Smooth muscle cell (in vitro differentiated cells): ENCODE results near the gene MALL. TPM values are rescaled to one million over a fixed set of nuclear protein-coding genes. Genes with fewer than 3 reads are reported as not detected.
"Not testable (repeated sequence)": the region's sequence is repeated elsewhere in the genome, so short reads cannot be mapped to it uniquely, and the experiment has no call there.

Source experiments
- DNase-seq: peaks from one replicate; lab custom pipeline; 2025; ENCODE audit not compliant: unreplicated experiment; lab: John Stamatoyannopoulos, UW
- H2AFZ ChIP-seq: fragments of 200-600 bp; sonication (generic); 2 replicates; pipeline ENCODE4 v1.6.0; 2016; ENCODE audit warnings: antibody characterized with exemption, low read depth, mild to moderate bottlenecking
- H3F3A ChIP-seq: fragments of 200-600 bp; sonication (generic); 2 replicates; pipeline ENCODE4 v1.6.0; 2017; ENCODE audit warnings: antibody characterized with exemption, low read depth
- H3K27ac ChIP-seq: fragments of 200-600 bp; sonication (generic); 2 replicates; pipeline ENCODE4 v1.5.1; 2016; ENCODE audit warnings: low read depth, mild to moderate bottlenecking
- H3K27me3 ChIP-seq: fragments of 200-600 bp; sonication (generic); 2 replicates; pipeline ENCODE4 v1.6.1; 2016; ENCODE audit warnings: low read depth, mild to moderate bottlenecking
- H3K36me3 ChIP-seq: fragments of 200-600 bp; sonication (generic); 2 replicates; pipeline ENCODE4 v1.5.1; 2016; ENCODE audit warnings: low read depth
- H3K4me1 ChIP-seq: fragments of 200-600 bp; sonication (generic); 2 replicates; pipeline ENCODE4 v1.5.1; 2016; ENCODE audit warnings: low read depth
- H3K4me2 ChIP-seq: fragments of 200-600 bp; sonication (generic); 2 replicates; pipeline ENCODE4 v1.6.0; 2016; ENCODE audit warnings: mild to moderate bottlenecking
- H3K4me3 ChIP-seq: fragments of 200-600 bp; sonication (generic); 2 replicates; pipeline ENCODE4 v1.5.1; 2016; ENCODE audit warnings: mild to moderate bottlenecking
- H3K79me2 ChIP-seq: fragments of 200-600 bp; sonication (generic); 2 replicates; pipeline ENCODE4 v1.6.0; 2016; ENCODE audit warnings: low read depth, mild to moderate bottlenecking
- H3K9ac ChIP-seq: fragments of 200-600 bp; sonication (generic); 2 replicates; pipeline ENCODE4 v1.6.0; 2016; ENCODE audit warnings: low read depth
- H3K9me3 ChIP-seq: fragments of 200-600 bp; sonication (generic); replicated peaks from 2 replicates; pipeline ENCODE4 v1.5.1; 2016; ENCODE audit warnings: low read depth
- H4K20me1 ChIP-seq: fragments of 200-600 bp; sonication (generic); 2 replicates; pipeline ENCODE4 v1.6.0; 2016; ENCODE audit warnings: low read depth
- WGBS: methylation state at CpG from one replicate; pipeline ENCODE4 v1.1.7; 2016; ENCODE audit warnings: low lambda C conversion rate; 5-methylcytosine and 5-hydroxymethylcytosine counted together
- polyA plus RNA-seq: library from polyadenylated mRNA; unstranded; fragments of >200 nt; fragmentation: Nextera tagmentation; extraction: Ambion mirVana; gene quantifications from 2 replicates; pipeline ENCODE4 v1.2.1, GENCODE V29; 2016
- total RNA-seq: library from RNA; depleted of rRNA; stranded (reverse); fragments of >200 nt; gene quantifications from 2 replicates; pipeline ENCODE4 v1.2.3, GENCODE V29; 2014
- TF ChIP-seq, protein P1 (sequence below): fragments of 200-600 bp; sonication (generic); IDR thresholded peaks from 2 replicates; pipeline ENCODE4 v1.5.1; 2017; ENCODE audit warnings: borderline replicate concordance, mild to moderate bottlenecking, antibody characterized with exemption; ENCODE audit not compliant: insufficient read depth, poor library complexity, severe bottlenecking

The MALL gene
- total and polyA plus RNA-seq, 2 experiments from 2014 or later, result 3.4 to 4.4 TPM

DNA sequence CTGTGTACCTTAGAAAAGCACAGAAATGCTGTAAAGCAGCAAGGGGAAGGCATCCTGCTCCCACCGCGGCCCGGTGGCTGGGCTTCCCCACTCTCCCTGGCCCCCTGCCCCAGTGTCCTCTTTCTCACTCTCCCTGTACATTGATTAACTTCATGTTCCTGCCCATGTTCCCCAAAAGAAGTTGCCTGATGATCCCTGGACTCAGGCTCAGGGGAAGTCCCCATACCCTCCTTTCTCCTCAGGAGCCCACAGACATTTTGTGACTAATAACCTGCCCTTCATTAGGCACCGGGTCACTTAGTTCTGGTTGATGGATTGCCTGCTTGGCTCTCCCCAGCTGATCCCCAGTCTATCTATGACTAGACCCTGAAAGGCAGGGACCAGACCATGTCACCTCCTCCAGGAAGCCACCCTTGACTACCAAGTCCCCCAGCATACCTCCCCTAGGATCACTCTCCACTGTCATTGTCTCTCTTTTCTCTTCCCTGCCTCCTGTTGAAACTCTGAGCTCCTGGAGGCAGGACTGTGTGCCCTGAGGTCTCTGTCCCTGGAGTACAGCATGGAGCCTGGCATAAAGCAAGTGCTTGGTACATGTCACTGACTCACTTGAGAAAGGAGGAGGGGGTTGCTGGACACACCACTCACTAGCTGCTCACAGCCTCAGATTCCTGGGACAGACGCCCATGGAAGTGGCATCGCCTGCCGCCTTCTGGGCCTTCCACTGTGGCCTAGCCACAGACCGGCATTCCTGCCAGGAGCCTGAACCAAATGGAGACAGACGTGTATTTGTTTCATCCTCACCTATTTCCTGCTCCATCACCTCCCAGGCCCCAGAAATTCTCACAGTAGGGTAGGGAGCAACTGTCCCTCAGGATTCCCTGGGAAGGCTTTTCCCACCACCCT, 13.5 kb downstream of the MALL start:
- no peaks in the 10 kb centered on the region for H3K27me3 ChIP-seq
- no peaks in the 10 kb centered on the region for H3K79me2 ChIP-seq
- H3K4me1 ChIP-seq, result no peaks in the 10 kb centered on the region
- DNase-seq, result no peak
- no peaks in the 10 kb centered on the region for H3K9me3 ChIP-seq
- WGBS, result 80% methylated on average over 9 of the region's 9 CpGs
- no peaks in the 10 kb centered on the region for H4K20me1 ChIP-seq
- peaks cover 8% of the 10 kb centered on the region for H3F3A ChIP-seq
- H3K9ac ChIP-seq, result peak overlapping the region; percentile 86
- no peak overlapping the region for H3K4me3 ChIP-seq
- peak overlapping the region; percentile 79 for H3K4me2 ChIP-seq
- TF ChIP-seq, protein P1, sequence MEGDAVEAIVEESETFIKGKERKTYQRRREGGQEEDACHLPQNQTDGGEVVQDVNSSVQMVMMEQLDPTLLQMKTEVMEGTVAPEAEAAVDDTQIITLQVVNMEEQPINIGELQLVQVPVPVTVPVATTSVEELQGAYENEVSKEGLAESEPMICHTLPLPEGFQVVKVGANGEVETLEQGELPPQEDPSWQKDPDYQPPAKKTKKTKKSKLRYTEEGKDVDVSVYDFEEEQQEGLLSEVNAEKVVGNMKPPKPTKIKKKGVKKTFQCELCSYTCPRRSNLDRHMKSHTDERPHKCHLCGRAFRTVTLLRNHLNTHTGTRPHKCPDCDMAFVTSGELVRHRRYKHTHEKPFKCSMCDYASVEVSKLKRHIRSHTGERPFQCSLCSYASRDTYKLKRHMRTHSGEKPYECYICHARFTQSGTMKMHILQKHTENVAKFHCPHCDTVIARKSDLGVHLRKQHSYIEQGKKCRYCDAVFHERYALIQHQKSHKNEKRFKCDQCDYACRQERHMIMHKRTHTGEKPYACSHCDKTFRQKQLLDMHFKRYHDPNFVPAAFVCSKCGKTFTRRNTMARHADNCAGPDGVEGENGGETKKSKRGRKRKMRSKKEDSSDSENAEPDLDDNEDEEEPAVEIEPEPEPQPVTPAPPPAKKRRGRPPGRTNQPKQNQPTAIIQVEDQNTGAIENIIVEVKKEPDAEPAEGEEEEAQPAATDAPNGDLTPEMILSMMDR, result no peak
- H2AFZ ChIP-seq, result peak overlapping the region; percentile 38
- H3K36me3 ChIP-seq, result no peaks in the 10 kb centered on the region
- H3K27ac ChIP-seq, result peak overlapping the region; percentile 98

DNA sequence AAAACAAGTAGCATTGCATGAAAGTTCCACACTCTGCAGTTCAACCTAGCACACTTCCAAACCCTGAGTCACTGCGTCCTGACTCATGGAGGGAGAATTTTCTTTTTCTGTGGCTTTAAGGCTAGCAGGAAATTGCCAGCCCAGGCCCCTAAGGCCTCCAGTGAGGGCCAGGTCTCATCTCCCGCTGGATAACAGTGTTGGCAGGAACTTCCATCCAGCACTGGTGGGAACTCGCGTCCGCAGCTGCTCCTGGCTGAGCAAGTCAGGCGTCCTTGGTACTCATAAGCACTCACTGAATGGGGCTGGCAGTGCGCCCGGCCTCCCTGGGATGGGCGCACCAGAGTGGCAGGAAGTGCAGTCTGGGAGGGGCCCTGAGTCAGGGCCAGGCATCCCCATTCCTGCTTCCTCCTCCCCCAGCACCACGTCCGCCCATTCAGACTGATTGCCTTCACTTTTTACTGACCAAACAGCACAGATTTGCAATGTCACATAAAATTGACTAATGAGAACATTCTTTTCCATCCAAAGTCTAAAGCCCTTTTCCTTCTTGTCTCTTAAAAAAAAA, 14.3 kb downstream of the MALL start:
- no peaks in the 10 kb centered on the region for H3K79me2 ChIP-seq
- TF ChIP-seq, protein P1, result no peak
- no peaks in the 10 kb centered on the region for H3K36me3 ChIP-seq
- peak overlapping the region; percentile 38 for H2AFZ ChIP-seq
- H3K9ac ChIP-seq, result peak overlapping the region; percentile 86
- peak; percentile 68 for DNase-seq
- no peaks in the 10 kb centered on the region for H3K27me3 ChIP-seq
- H3K27ac ChIP-seq, result peak overlapping the region; percentile 98
- H4K20me1 ChIP-seq, result no peaks in the 10 kb centered on the region
- no peaks in the 10 kb centered on the region for H3K4me1 ChIP-seq
- peaks cover 8% of the 10 kb centered on the region for H3F3A ChIP-seq
- no peaks in the 10 kb centered on the region for H3K9me3 ChIP-seq
- WGBS, result 1% methylated on average over 11 of the region's 11 CpGs
- H3K4me2 ChIP-seq, result peak overlapping the region; percentile 79
- H3K4me3 ChIP-seq, result no peak overlapping the region

DNA sequence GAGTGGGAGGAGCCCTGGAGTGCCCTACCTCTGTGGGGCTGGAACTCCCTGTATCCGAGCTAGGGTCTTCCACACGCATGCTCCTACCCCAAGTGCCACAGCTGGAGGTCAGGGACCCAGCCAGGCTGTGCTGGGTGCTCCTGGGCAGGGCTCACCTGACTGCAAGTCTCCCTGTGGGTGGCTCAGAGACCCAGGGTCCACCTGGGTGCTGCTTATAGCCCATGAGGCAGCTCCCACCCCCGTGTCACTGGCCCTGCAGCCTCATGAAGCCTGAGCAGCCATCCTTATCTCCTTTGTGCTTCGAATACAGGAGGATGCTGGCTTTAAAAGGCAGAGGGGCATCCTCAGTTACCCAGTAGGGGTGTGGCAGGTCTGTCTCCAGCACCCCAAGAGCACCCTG, 14.7 kb downstream of the MALL start:
- not testable (repeated sequence) for H3K27me3 ChIP-seq, H3F3A ChIP-seq, H3K4me1 ChIP-seq, H3K9ac ChIP-seq, H3K4me3 ChIP-seq, H3K9me3 ChIP-seq, DNase-seq, H3K79me2 ChIP-seq, H4K20me1 ChIP-seq, H2AFZ ChIP-seq, H3K36me3 ChIP-seq
- H3K27ac ChIP-seq, result peak overlapping the region; percentile 98
- WGBS, result 89% methylated on average over 4 of the region's 4 CpGs
- peak overlapping the region; percentile 60 for H3K4me2 ChIP-seq

DNA sequence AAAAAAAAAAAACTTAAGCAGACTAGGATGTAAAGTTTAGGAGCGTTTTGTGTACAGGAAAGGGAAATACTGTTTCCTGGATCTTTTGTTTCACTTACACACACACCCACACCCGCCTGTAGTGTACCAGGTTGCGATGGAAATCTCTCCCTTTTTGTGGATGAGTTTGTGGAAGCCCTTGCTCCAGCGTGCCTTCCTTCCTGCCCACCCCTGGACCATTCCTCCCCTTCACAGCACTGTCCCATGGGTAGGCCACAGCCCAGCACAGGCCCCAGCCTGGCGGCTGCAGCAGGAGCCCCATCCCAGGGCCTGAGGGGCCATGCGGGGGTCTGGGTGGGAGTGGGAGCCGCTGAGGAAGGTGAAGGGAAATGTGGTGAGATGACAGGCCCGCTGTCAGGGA, 15.1 kb downstream of the MALL start:
- Histone ChIP-seq H3K4me1 (no peaks in the 10 kb centered on the region), H3K9ac (no peak overlapping the region), H2AFZ (no peak overlapping the region), H3K79me2 (no peaks in the 10 kb centered on the region), H4K20me1 (no peaks in the 10 kb centered on the region), H3K4me3 (no peak overlapping the region), H3F3A (peaks cover 8% of the 10 kb centered on the region), H3K4me2 (no peak overlapping the region), H3K27me3 (no peaks in the 10 kb centered on the region), H3K27ac (peak overlapping the region; percentile 98), H3K36me3 (no peaks in the 10 kb centered on the region), H3K9me3 (no peaks in the 10 kb centered on the region)
- TF ChIP-seq, protein P1, result no peak
- WGBS, result 88% methylated on average over 8 of the region's 8 CpGs
- no peak for DNase-seq
